CD8-positive, alpha-beta memory T cell (primary cell): ENCODE data around the gene WFS1. TPM values are rescaled to one million over a fixed set of nuclear protein-coding genes. Genes with fewer than 3 reads are reported as not detected.

ENCODE experiments used
- CTCF ChIA-PET: fragments of 350-600 bp; sonication (Branson Sonifier 250); formaldehyde crosslinking; loops from one replicate; lab custom pipeline; 2021; ENCODE audit warnings: antibody characterized with exemption; lab: Charles Lee
- POLR2A ChIA-PET: fragments of 350-600 bp; sonication (Branson Sonifier 250); formaldehyde crosslinking; loops from one replicate; lab custom pipeline; 2021; ENCODE audit warnings: antibody characterized with exemption; lab: Charles Lee
- DNase-seq, 5 donors: peaks; one replicate each; pipeline versions ENCODE4 v3.0.0 to v3.0.0-alpha.2; 2020 to 2022; ENCODE audit warnings: mixed read lengths in 1 of 5
- H3K27ac ChIP-seq: one replicate; pipeline ENCODE4 v1.7.0; 2013; ENCODE audit warnings: low read depth, mild to moderate bottlenecking, low read length, moderate library complexity
- H3K27me3 ChIP-seq: 2 replicates; pipeline ENCODE4 v1.7.0; 2013; ENCODE audit warnings: low read length, mild to moderate bottlenecking; ENCODE audit not compliant: insufficient read depth, poor library complexity, severe bottlenecking
- H3K36me3 ChIP-seq: 2 replicates; pipeline ENCODE4 v1.7.0; 2013; ENCODE audit warnings: mild to moderate bottlenecking, low read length, moderate library complexity; ENCODE audit not compliant: insufficient read depth
- H3K4me1 ChIP-seq: 2 replicates; pipeline ENCODE4 v1.7.0; 2013; ENCODE audit warnings: mild to moderate bottlenecking, low read length, moderate library complexity; ENCODE audit not compliant: insufficient read depth
- H3K4me3 ChIP-seq: 2 replicates; pipeline ENCODE4 v1.7.0; 2013; ENCODE audit warnings: mild to moderate bottlenecking, low read length
- H3K9me3 ChIP-seq: 2 replicates; pipeline ENCODE4 v1.7.0; 2013; ENCODE audit warnings: mild to moderate bottlenecking, low read length
- H3K27ac Mint-ChIP-seq, 8 donors: one replicate each; pipeline ENCODE4 v1.8.0; 2020 to 2021; ENCODE audit warnings: mixed read lengths in 8 of 8, mild to moderate bottlenecking in 6 of 8, inconsistent platforms in 3 of 8, moderate library complexity in 3 of 8
- H3K27me3 Mint-ChIP-seq, 2 donors: one replicate each; pipeline ENCODE4 v1.8.0; 2020 to 2021; ENCODE audit warnings: mixed read lengths in 2 of 2, mild to moderate bottlenecking in 1 of 2, moderate library complexity in 1 of 2
- H3K36me3 Mint-ChIP-seq, 3 donors: one replicate each; pipeline ENCODE4 v1.8.0; 2020 to 2021; ENCODE audit warnings: mixed read lengths in 3 of 3, inconsistent platforms in 1 of 3, mild to moderate bottlenecking in 1 of 3
- H3K4me1 Mint-ChIP-seq, 3 donors: one replicate each; pipeline ENCODE4 v1.8.0; 2020 to 2021; ENCODE audit warnings: mixed read lengths in 3 of 3, inconsistent platforms in 1 of 3, mild to moderate bottlenecking in 1 of 3
- H3K4me3 Mint-ChIP-seq, 7 donors: one replicate each; pipeline ENCODE4 v1.8.0; 2020 to 2021; ENCODE audit warnings: mixed read lengths in 7 of 7, mild to moderate bottlenecking in 6 of 7, moderate library complexity in 4 of 7, inconsistent platforms in 2 of 7
- H3K9me3 Mint-ChIP-seq, 5 donors: one replicate each; pipeline ENCODE4 v1.8.0; 2020 to 2022; ENCODE audit warnings: mixed read lengths in 5 of 5, mild to moderate bottlenecking in 3 of 5, moderate library complexity in 2 of 5, inconsistent platforms in 1 of 5
- polyA plus RNA-seq: library from polyadenylated mRNA; unstranded; fragments of 300-500 nt; fragmentation: Illumina TruSeq; gene quantifications from one replicate; pipeline ENCODE4 v1.2.3, GENCODE V29; 2021
- total RNA-seq, 2 experiments: library from RNA; stranded (reverse); gene quantifications; one replicate each; pipeline ENCODE4 v1.2.3, GENCODE V29; 2021

WFS1 gene
- total and polyA plus RNA-seq, 3 experiments from 2014 or later: 3.4 to 5.1 (median 5.1) TPM

- POLR2A ChIA-PET: no interaction called here
These were observed 63.0 kb downstream of the WFS1 start for GRCh38 chr4:6332669-6333050.

GRCh38 chr4:6333301-6334202 is 63.9 kb downstream of the WFS1 start:
- Mint-ChIP-seq H3K27ac (no peak overlapping the region), H3K27me3 (peaks cover 20 to 37% of the 10 kb centered on the region in 2 donors), H3K36me3 (no peaks in the 10 kb centered on the region), H3K9me3 (no peaks in the 10 kb centered on the region), H3K4me3 (no peak overlapping the region), H3K4me1 (peaks cover 16 to 17% (median 17%) of the 10 kb centered on the region in 3 donors)
- ChIA-PET POLR2A (no interaction called here), CTCF (interaction anchor here (11.2 kb wide), 1 partner anchor 84 kb away, joined by 205 read pairs; no protein-coding TSS in a partner anchor)
- no peak overlapping the region for H3K27ac ChIP-seq
- peaks cover 10% of the 10 kb centered on the region for H3K4me1 ChIP-seq
- no peak overlapping the region for H3K4me3 ChIP-seq
- no peaks in the 10 kb centered on the region for H3K27me3 ChIP-seq
- DNase-seq: no peak
- H3K36me3 ChIP-seq: no peaks in the 10 kb centered on the region
- H3K9me3 ChIP-seq: no peaks in the 10 kb centered on the region

More at GRCh38 chr4:6332669-6333050, 63.0 kb downstream of the WFS1 start:
- H3K9me3 Mint-ChIP-seq: no peaks in the 10 kb centered on the region
- H3K27ac Mint-ChIP-seq: no peak overlapping the region
- DNase-seq: no peak
- H3K4me1 ChIP-seq: peaks cover 5% of the 10 kb centered on the region
- peaks cover 7 to 8% (median 8%) of the 10 kb centered on the region in 3 donors for H3K4me1 Mint-ChIP-seq
- no peak overlapping the region for H3K27ac ChIP-seq
- H3K4me3 ChIP-seq: no peak overlapping the region
- no peaks in the 10 kb centered on the region for H3K9me3 ChIP-seq
- H3K27me3 Mint-ChIP-seq: peaks cover 16 to 37% of the 10 kb centered on the region in 2 donors
- CTCF ChIA-PET: interaction anchor here (1.0 to 11.2 kb wide), 3 partner anchors 32 to 83 kb away, joined by 3 to 205 read pairs (median 6); partner anchors contain the start of gene WFS1
- H3K36me3 Mint-ChIP-seq: no peaks in the 10 kb centered on the region
- no peaks in the 10 kb centered on the region for H3K27me3 ChIP-seq
- H3K4me3 Mint-ChIP-seq: no peak overlapping the region
- no peaks in the 10 kb centered on the region for H3K36me3 ChIP-seq

DNA sequence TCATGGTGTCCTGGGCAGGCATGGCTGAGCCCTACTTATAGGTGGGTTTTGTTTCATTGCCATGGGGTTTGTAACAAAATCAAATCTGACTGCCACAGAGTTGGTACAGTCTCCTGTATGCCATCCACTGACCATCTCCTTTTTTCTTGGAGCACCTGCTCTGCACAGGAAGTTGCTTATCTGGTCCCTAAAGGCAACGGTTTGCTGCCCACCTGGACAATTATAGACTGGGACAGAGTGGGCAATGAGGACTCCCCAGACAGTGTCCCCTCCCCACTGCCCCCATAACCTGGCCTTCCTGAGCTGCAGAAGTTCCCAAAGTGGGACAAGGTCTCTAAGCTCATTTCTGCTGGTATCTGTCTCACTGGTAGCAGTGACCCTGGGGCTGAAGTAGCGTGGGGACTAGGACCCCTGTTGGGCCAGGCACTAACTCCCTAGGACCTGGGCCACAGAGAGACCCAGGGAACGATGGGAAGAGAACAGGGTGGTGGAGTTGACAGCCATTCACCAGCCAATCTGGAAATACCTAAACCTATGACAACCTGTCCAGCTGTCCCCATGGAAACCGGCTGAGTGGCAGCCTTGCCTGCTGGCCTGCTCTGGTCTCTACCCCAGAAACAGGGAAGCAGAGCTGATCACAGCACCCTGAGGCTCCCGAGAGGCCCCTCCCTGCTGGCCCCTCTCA is 64.7 kb downstream of the WFS1 start:
- no peaks in the 10 kb centered on the region for H3K27me3 ChIP-seq
- Mint-ChIP-seq H3K27me3 (peaks cover 20 to 44% of the 10 kb centered on the region in 2 donors), H3K36me3 (no peaks in the 10 kb centered on the region), H3K4me3 (no peak overlapping the region), H3K4me1 (peaks cover 21 to 25% (median 25%) of the 10 kb centered on the region in 3 donors), H3K9me3 (no peaks in the 10 kb centered on the region), H3K27ac (no peak overlapping the region)
- no peaks in the 10 kb centered on the region for H3K9me3 ChIP-seq
- POLR2A ChIA-PET: no interaction called here
- H3K36me3 ChIP-seq: no peaks in the 10 kb centered on the region
- peaks cover 10% of the 10 kb centered on the region for H3K4me1 ChIP-seq
- no peak overlapping the region for H3K27ac ChIP-seq
- CTCF ChIA-PET: interaction anchor here (11.2 kb wide), 1 partner anchor 85 kb away, joined by 205 read pairs; no protein-coding TSS in a partner anchor
- no peak for DNase-seq
- H3K4me3 ChIP-seq: no peak overlapping the region

GRCh38 chr4:6335040-6335590 is 65.5 kb downstream of the WFS1 start:
- H3K27ac ChIP-seq: no peak overlapping the region
- POLR2A ChIA-PET: no interaction called here
- Mint-ChIP-seq H3K36me3 (no peaks in the 10 kb centered on the region), H3K27me3 (peaks cover 19 to 49% of the 10 kb centered on the region in 2 donors), H3K9me3 (no peaks in the 10 kb centered on the region), H3K4me1 (peaks cover 23 to 26% (median 26%) of the 10 kb centered on the region in 3 donors), H3K4me3 (peak overlapping the region in 1 of 7 donors; percentile 73), H3K27ac (no peak overlapping the region)
- no peaks in the 10 kb centered on the region for H3K9me3 ChIP-seq
- peaks cover 10% of the 10 kb centered on the region for H3K4me1 ChIP-seq
- DNase-seq: no peak
- CTCF ChIA-PET: no interaction called here
- no peaks in the 10 kb centered on the region for H3K36me3 ChIP-seq
- no peaks in the 10 kb centered on the region for H3K27me3 ChIP-seq
- no peak overlapping the region for H3K4me3 ChIP-seq

DNA sequence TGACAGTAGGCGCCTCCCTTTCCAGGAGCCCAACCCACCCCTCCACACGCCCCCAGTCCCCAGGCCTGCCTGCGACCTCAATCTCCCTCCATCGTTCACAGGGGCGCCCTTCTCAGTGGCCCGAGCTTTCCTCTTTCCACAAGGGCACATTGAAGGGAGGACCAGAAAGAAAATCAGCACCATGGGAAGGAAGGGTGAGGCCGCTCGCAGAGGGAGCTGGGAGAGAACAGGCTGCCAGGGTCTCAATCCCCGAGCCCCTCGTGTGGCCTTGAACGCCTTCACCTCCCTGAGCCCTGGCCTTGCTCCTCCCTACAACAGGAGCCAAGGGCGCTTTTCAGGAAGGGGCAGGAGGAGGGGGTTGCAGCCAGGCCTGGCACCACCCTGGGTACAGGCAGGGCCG is 66.5 kb downstream of the WFS1 start:
- H3K27me3 Mint-ChIP-seq: peaks cover 16 to 53% of the 10 kb centered on the region in 2 donors
- CTCF ChIA-PET: interaction anchor here (1.1 kb wide), 1 partner anchor 9 kb away, joined by 3 read pairs; no protein-coding TSS in a partner anchor
- POLR2A ChIA-PET: no interaction called here
- no peaks in the 10 kb centered on the region for H3K36me3 ChIP-seq
- no peak overlapping the region for H3K4me3 ChIP-seq
- no peaks in the 10 kb centered on the region for H3K36me3 Mint-ChIP-seq
- no peak overlapping the region for H3K27ac ChIP-seq
- no peak overlapping the region for H3K4me3 Mint-ChIP-seq
- H3K27ac Mint-ChIP-seq: no peak overlapping the region
- DNase-seq: no peak
- H3K4me1 Mint-ChIP-seq: peaks cover 26 to 27% (median 26%) of the 10 kb centered on the region in 3 donors
- H3K9me3 ChIP-seq: no peaks in the 10 kb centered on the region
- no peaks in the 10 kb centered on the region for H3K27me3 ChIP-seq
- peaks cover 10% of the 10 kb centered on the region for H3K4me1 ChIP-seq
- H3K9me3 Mint-ChIP-seq: no peaks in the 10 kb centered on the region

GRCh38 chr4:6337331-6337935 is 67.8 kb downstream of the WFS1 start:
- Mint-ChIP-seq H3K27me3 (peaks cover 14 to 54% of the 10 kb centered on the region in 2 donors), H3K4me1 (peaks cover 26 to 27% (median 26%) of the 10 kb centered on the region in 3 donors), H3K4me3 (peak overlapping the region in 6 of 7 donors; percentile 76 to 85 (median 80)), H3K36me3 (no peaks in the 10 kb centered on the region), H3K27ac (peak overlapping the region in 2 of 8 donors; percentile 12 to 77), H3K9me3 (no peaks in the 10 kb centered on the region)
- ChIA-PET POLR2A (no interaction called here), CTCF (no interaction called here)
- Histone ChIP-seq H3K4me3 (no peak overlapping the region), H3K4me1 (peaks cover 10% of the 10 kb centered on the region), H3K9me3 (no peaks in the 10 kb centered on the region), H3K27ac (no peak overlapping the region), H3K27me3 (no peaks in the 10 kb centered on the region), H3K36me3 (no peaks in the 10 kb centered on the region)
- no peak for DNase-seq

DNA sequence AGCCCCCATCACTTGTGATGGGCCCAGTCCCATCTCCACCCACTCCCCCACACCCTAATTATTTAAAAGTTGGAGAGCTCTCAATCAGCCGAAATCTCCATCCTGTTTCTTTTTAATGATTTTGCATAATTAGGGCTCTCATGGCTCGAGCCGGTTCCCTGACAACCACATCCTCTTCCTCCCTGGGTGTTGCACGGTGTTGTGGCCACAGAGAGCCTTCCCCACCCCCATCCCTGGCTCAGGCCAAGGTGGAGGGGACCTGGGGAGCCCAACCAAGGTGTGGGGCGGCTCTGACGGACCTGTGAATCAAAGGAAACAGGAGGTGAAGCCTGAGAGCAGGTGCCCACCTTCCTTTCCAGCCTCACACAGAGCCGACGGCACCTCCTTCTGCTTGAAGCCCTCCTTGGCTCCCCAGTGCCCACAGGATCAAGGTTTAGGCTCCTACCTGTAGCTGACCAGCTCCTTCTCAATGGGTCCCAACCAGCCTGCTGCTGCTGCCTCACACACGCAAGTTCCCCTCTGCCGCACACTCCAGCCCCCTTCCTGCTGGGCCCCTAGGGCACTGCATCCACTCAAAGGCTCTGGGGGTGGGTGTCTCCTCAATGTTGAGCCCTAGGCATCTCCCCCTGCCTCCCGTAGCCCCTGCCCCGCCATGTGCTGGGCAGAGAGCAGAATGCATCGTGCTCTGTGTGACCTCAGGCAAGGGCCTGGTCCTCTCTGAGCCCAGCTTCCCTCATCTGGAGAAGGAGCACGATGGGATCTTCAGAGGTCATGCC is 68.7 kb downstream of the WFS1 start:
- DNase-seq: peak in 1 of 5 donors; percentile 19
- no peaks in the 10 kb centered on the region for H3K27me3 ChIP-seq

More for the DNA sequence above, 68.7 kb downstream of the WFS1 start:
- Mint-ChIP-seq H3K27me3 (peaks cover 13 to 50% of the 10 kb centered on the region in 2 donors), H3K36me3 (no peaks in the 10 kb centered on the region), H3K4me3 (peak overlapping the region; percentile 3 to 85 (median 79)), H3K27ac (peak overlapping the region in 5 of 8 donors; percentile 28 to 72 (median 68)), H3K9me3 (no peaks in the 10 kb centered on the region), H3K4me1 (peaks cover 26 to 27% (median 26%) of the 10 kb centered on the region in 3 donors)
- Histone ChIP-seq H3K9me3 (no peaks in the 10 kb centered on the region), H3K36me3 (no peaks in the 10 kb centered on the region), H3K4me1 (peaks cover 10% of the 10 kb centered on the region), H3K27ac (no peak overlapping the region), H3K4me3 (no peak overlapping the region)
- ChIA-PET POLR2A (no interaction called here), CTCF (interaction anchor here (1.7 kb wide), 1 partner anchor 11 kb away, joined by 8 read pairs; no protein-coding TSS in a partner anchor)
